Measurements from ENCODE around the gene TTLL5.

The TTLL5 gene

DNA sequence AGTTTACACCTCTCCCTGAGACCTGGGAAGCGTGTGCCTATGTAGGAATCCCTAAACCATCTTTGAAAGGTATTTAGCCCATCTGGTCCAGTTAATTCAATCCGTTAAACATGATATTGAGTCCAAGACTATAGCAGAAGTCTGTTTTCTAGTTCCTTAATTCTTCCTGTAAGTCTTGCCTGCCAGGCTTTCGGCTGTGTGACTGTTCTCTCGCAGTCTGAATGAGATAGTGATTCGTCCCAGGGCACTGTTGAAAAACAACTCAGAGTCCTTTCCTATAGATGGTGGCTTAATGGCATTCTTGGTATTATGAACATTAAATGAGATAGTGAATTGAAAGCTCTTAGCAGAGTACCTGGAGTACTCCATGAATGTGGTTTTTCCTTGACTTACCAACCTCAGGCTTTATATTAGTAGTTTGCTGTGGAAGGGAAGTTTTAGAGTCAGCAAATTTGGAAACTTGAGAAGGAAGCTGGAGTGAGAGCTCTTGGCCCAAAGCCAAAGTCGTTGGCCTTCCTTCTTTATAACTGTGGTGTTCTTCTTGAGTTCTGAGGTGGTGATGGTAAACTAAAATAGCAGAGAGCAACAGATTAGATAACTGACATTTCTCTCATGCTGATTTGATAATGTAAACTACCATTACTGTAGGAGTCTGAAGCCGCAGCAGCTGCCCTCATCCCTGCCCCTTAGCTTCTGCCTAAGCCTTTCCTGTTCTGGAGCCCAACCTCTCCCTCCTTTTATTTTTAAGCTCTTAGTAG, 244.3 kb downstream of the TTLL5 start:
- Histone ChIP-seq H3K4me3 (ENCODE audit: low read length) (no peak overlapping the region), H3K9me3 (ENCODE audit: control insufficient read depth, low read length) (no peaks in the 10 kb centered on the region), H3K9ac (ENCODE audit: low read length) (no peak overlapping the region), H3K4me1 (ENCODE audit: control insufficient read depth, insufficient read depth, low read length) (peaks cover 7% of the 10 kb centered on the region), H3K27me3 (replicated peaks; ENCODE audit: control insufficient read depth, insufficient read depth, low read length) (no peaks in the 10 kb centered on the region), H3K36me3 (ENCODE audit: control insufficient read depth, insufficient read depth, low read length, severe bottlenecking) (peaks cover 6% of the 10 kb centered on the region)
- peak; percentile 50 for DNase-seq (ENCODE audit: low read depth)

DNA sequence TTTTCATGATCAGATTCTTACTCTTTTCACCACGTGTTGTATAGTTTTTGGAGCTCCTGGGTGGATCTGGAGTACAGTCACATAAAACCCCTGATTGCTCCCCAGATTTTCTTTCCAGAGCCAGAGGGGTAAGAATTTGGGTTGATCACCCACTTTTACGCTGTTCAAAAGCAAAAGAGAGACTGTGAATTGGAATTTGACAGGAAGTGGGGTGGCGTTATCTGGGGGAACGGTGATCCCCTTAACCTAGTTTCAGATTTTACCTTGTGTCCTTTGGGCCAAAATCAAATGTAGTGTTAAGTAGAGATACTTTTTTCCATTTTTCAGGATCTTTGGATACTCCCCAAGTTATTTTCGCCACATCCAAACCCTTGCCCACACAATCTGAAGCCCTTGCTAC, 245.2 kb downstream of the TTLL5 start:
- H3K4me1 ChIP-seq (ENCODE audit: control insufficient read depth, insufficient read depth, low read length) = peaks cover 7% of the 10 kb centered on the region
- no peak overlapping the region for H3K9ac ChIP-seq (ENCODE audit: low read length)
- no peaks in the 10 kb centered on the region for H3K27me3 ChIP-seq (replicated peaks; ENCODE audit: control insufficient read depth, insufficient read depth, low read length)
- H3K4me3 ChIP-seq (ENCODE audit: low read length) = no peak overlapping the region
- DNase-seq (ENCODE audit: low read depth) = no peak
- H3K9me3 ChIP-seq (ENCODE audit: control insufficient read depth, low read length) = no peaks in the 10 kb centered on the region
- peaks cover 6% of the 10 kb centered on the region for H3K36me3 ChIP-seq (ENCODE audit: control insufficient read depth, insufficient read depth, low read length, severe bottlenecking)

DNA sequence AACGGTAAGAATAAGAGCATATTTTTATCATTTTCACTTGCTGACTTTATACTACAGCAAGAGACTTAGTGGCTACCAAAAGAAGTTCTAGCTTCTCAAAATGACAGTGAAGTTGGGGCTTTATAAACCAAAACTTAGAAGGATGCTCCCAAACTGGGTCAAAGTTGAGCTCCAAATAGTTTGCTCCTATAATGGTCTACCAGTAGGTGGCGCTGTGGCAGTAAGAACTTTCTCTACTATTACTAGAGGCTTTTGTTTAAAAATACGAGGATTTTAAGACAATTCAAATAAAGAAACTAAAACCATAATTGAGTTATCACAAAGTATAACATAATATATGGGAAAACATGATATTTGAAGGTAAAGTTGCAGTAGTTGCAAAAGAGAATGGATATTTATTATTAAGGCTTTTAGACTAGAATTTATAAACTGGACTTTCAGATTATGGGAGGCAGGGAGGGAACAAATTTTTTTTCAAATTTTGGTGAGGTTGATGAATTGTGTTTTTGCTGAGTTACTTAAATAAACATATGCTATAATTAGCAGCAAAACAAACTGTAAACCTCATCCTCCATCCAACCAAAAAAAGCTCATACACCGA, 245.7 kb downstream of the TTLL5 start:
- Histone ChIP-seq H3K4me3 (ENCODE audit: low read length) (no peak overlapping the region), H3K9ac (ENCODE audit: low read length) (no peak overlapping the region), H3K4me1 (ENCODE audit: control insufficient read depth, insufficient read depth, low read length) (peaks cover 7% of the 10 kb centered on the region), H3K9me3 (ENCODE audit: control insufficient read depth, low read length) (no peaks in the 10 kb centered on the region), H3K36me3 (ENCODE audit: control insufficient read depth, insufficient read depth, low read length, severe bottlenecking) (peaks cover 6% of the 10 kb centered on the region), H3K27me3 (replicated peaks; ENCODE audit: control insufficient read depth, insufficient read depth, low read length) (no peaks in the 10 kb centered on the region)
- DNase-seq (ENCODE audit: low read depth) = peak; percentile 92

DNA sequence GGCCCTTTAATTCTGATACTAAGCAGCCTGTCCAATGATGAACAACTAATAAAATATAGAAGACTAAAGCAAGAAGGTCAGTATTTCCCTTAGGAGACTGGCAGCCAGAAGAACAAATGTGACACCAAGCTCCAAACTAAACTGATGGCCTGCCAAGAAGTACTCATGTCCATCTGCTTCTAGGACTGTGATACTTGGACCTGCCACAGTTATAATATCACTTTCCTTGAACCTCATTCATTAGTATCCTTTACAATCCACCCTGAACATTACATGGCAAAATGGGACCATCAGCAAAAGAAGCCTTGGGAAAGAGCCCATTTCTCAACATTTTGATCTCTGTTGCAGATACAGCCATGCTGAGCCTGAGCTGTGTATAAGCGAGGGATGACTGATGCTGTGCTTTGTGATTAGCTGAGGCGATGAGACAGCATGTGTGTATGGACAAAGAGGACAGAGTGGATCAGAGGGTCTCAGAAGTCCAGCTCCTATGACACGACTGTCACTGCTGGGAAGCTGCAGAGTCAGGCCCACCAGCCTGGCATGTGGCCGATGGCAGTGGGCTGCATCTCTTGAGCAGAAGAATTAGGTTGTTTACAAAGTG, 246.8 kb downstream of the TTLL5 start:
- H3K4me3 ChIP-seq (ENCODE audit: low read length) = no peak overlapping the region
- no peak for DNase-seq (ENCODE audit: low read depth)
- peaks cover 7% of the 10 kb centered on the region for H3K4me1 ChIP-seq (ENCODE audit: control insufficient read depth, insufficient read depth, low read length)
- H3K27me3 ChIP-seq (replicated peaks; ENCODE audit: control insufficient read depth, insufficient read depth, low read length) = no peaks in the 10 kb centered on the region
- no peaks in the 10 kb centered on the region for H3K9me3 ChIP-seq (ENCODE audit: control insufficient read depth, low read length)
- no peak overlapping the region for H3K9ac ChIP-seq (ENCODE audit: low read length)
- no peaks in the 10 kb centered on the region for H3K36me3 ChIP-seq (ENCODE audit: control insufficient read depth, insufficient read depth, low read length, severe bottlenecking)

DNA sequence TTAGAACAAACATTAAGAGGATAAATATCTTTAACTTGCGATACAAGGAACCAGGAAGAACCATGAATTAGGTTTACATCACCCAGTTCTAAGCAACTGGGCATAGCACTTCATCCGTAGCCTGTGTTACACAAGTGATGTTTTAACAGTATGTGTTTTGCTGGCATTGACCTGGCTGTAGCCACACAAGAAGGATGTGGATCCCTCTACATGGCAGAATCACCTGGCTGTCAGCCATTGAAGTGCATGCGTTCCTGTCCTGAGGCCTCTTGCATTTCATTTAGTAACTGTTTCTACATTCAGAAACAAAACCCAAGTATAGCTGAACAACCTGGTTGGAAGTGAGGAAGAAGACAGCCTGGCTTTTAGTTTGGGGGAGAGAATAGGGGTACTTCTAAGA, 248.6 kb downstream of the TTLL5 start:
- Histone ChIP-seq H3K4me1 (ENCODE audit: control insufficient read depth, insufficient read depth, low read length) (peaks cover 7% of the 10 kb centered on the region), H3K9me3 (ENCODE audit: control insufficient read depth, low read length) (no peaks in the 10 kb centered on the region), H3K36me3 (ENCODE audit: control insufficient read depth, insufficient read depth, low read length, severe bottlenecking) (no peaks in the 10 kb centered on the region), H3K4me3 (ENCODE audit: low read length) (no peak overlapping the region), H3K9ac (ENCODE audit: low read length) (no peak overlapping the region), H3K27me3 (replicated peaks; ENCODE audit: control insufficient read depth, insufficient read depth, low read length) (no peaks in the 10 kb centered on the region)
- no peak for DNase-seq (ENCODE audit: low read depth)

DNA sequence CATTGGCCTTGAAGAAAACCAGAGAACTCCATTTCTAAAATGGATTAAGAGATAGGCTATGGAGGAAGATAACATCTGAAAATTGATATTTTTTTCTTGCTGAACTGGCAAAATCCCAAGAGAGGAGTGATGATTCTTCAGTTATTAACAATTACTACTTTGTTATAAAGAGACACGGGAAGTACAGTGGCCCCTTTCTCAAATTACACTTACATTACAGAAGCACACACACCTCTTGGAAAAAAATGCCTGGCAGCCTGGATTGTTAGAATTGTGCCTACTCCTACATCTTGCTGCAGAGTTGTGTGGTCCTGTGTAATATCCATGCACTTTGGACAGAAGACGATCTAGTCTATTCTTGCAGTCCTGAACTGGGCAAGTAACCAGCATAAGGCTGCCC, 249.0 kb downstream of the TTLL5 start:
- Histone ChIP-seq H3K9me3 (ENCODE audit: control insufficient read depth, low read length) (no peaks in the 10 kb centered on the region), H3K4me1 (ENCODE audit: control insufficient read depth, insufficient read depth, low read length) (peaks cover 6% of the 10 kb centered on the region), H3K9ac (ENCODE audit: low read length) (no peak overlapping the region), H3K27me3 (replicated peaks; ENCODE audit: control insufficient read depth, insufficient read depth, low read length) (no peaks in the 10 kb centered on the region), H3K4me3 (ENCODE audit: low read length) (no peak overlapping the region), H3K36me3 (ENCODE audit: control insufficient read depth, insufficient read depth, low read length, severe bottlenecking) (no peaks in the 10 kb centered on the region)
- no peak for DNase-seq (ENCODE audit: low read depth)

DNA sequence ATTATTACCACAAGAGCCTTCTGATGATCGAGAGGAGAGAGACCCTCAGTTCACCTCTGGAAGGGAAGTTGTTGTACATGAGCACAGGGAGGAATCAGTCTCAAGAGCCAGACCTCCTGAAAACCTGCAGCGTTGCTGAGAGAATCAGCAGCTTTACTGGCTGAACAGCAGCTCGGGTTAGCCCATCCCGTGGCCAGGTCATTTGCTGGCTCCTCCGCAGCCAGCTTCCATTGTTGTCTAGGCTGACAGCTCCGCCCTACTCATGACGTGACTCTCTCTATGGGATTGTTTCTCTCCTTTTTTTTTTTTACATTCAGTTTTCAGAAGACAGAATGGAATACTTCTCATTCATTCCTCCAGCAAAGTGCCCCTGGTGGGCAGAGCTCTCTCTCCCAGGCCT, 250.8 kb downstream of the TTLL5 start:
- no peaks in the 10 kb centered on the region for H3K4me1 ChIP-seq (ENCODE audit: control insufficient read depth, insufficient read depth, low read length)
- DNase-seq (ENCODE audit: low read depth) = no peak
- no peaks in the 10 kb centered on the region for H3K27me3 ChIP-seq (replicated peaks; ENCODE audit: control insufficient read depth, insufficient read depth, low read length)
- no peak overlapping the region for H3K9ac ChIP-seq (ENCODE audit: low read length)
- no peak overlapping the region for H3K4me3 ChIP-seq (ENCODE audit: low read length)
- H3K36me3 ChIP-seq (ENCODE audit: control insufficient read depth, insufficient read depth, low read length, severe bottlenecking) = no peaks in the 10 kb centered on the region
- H3K9me3 ChIP-seq (ENCODE audit: control insufficient read depth, low read length) = no peaks in the 10 kb centered on the region

DNA sequence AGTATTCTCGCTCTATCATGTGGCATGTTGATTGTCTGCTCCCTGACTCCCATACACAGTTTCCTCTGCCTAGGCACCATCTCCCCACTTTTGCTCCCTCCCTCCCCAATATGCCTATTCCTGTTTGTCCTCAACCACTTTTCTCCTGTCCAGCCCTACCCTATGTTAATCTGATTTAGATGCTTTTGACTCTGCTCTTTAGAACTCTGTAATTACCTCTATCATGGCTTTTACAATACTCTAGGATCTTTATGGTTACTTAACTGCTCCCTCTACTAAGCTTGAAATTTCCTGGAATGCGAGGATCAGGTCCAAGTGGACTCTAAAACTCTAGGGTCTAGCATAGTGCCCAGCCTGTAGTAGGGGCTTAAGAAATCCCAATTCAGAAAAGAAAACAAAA, 252.1 kb downstream of the TTLL5 start:
- no peaks in the 10 kb centered on the region for H3K27me3 ChIP-seq (replicated peaks; ENCODE audit: control insufficient read depth, insufficient read depth, low read length)
- H3K36me3 ChIP-seq (ENCODE audit: control insufficient read depth, insufficient read depth, low read length, severe bottlenecking) = no peaks in the 10 kb centered on the region
- H3K4me3 ChIP-seq (ENCODE audit: low read length) = no peak overlapping the region
- no peak for DNase-seq (ENCODE audit: low read depth)
- H3K4me1 ChIP-seq (ENCODE audit: control insufficient read depth, insufficient read depth, low read length) = no peaks in the 10 kb centered on the region
- no peaks in the 10 kb centered on the region for H3K9me3 ChIP-seq (ENCODE audit: control insufficient read depth, low read length)
- H3K9ac ChIP-seq (ENCODE audit: low read length) = no peak overlapping the region

DNA sequence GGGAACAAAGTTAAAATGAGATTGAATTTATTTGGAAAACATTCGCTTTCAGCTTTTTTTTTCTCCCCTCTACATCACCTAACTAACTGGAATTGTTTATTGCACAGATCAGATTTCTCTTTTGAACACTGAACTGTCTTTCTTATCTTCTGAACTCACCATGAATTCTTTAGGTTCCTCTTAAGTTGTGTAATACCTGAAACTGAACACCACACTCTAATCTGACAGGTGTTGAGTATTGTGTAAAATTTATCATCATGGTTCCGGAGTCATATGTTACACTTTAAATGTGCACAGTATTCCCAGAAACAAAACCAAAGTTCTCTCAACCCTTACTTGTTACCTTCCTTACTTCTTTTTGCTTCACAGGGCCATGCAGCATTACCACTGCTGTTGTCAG, 254.0 kb downstream of the TTLL5 start:
- no peak overlapping the region for H3K9ac ChIP-seq (ENCODE audit: low read length)
- no peaks in the 10 kb centered on the region for H3K9me3 ChIP-seq (ENCODE audit: control insufficient read depth, low read length)
- no peaks in the 10 kb centered on the region for H3K27me3 ChIP-seq (replicated peaks; ENCODE audit: control insufficient read depth, insufficient read depth, low read length)
- H3K36me3 ChIP-seq (ENCODE audit: control insufficient read depth, insufficient read depth, low read length, severe bottlenecking) = no peaks in the 10 kb centered on the region
- no peak overlapping the region for H3K4me3 ChIP-seq (ENCODE audit: low read length)
- no peak for DNase-seq (ENCODE audit: low read depth)
- no peaks in the 10 kb centered on the region for H3K4me1 ChIP-seq (ENCODE audit: control insufficient read depth, insufficient read depth, low read length)

DNA sequence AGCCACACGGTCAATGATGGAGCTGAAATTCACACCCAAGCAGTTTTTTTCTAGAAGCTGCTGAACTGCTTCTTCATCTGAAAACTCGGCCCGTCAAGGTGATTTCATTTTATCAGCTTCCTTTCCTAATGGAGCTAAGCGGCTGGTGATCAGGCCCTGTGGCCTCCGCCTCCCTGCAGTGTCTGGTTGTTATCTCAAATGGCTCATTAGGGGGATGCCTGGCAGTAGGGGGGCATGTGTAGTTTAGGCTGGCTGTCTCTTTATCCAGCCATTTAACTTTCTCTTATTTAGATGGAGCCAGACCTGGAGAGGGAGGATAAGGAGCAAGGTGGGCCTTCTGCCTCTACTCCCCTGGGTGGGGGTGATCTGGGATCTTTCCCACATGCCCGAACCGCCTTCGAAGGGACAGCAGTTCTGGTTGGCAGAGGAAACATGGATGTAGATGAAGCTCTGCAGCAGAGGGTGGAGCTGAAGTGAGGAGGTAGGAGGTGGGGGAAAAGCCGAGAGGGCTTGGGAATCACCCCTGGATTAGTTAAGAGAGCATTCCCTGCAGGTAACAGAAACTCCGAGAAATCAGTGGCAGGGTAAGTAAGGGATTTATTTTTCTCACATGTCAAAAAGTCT, 256.4 kb downstream of the TTLL5 start:
- H3K9me3 ChIP-seq (ENCODE audit: control insufficient read depth, low read length) = no peaks in the 10 kb centered on the region
- H3K36me3 ChIP-seq (ENCODE audit: control insufficient read depth, insufficient read depth, low read length, severe bottlenecking) = no peaks in the 10 kb centered on the region
- DNase-seq (ENCODE audit: low read depth) = no peak
- no peaks in the 10 kb centered on the region for H3K27me3 ChIP-seq (replicated peaks; ENCODE audit: control insufficient read depth, insufficient read depth, low read length)
- no peak overlapping the region for H3K4me3 ChIP-seq (ENCODE audit: low read length)
- H3K9ac ChIP-seq (ENCODE audit: low read length) = no peak overlapping the region
- no peaks in the 10 kb centered on the region for H3K4me1 ChIP-seq (ENCODE audit: control insufficient read depth, insufficient read depth, low read length)

DNA sequence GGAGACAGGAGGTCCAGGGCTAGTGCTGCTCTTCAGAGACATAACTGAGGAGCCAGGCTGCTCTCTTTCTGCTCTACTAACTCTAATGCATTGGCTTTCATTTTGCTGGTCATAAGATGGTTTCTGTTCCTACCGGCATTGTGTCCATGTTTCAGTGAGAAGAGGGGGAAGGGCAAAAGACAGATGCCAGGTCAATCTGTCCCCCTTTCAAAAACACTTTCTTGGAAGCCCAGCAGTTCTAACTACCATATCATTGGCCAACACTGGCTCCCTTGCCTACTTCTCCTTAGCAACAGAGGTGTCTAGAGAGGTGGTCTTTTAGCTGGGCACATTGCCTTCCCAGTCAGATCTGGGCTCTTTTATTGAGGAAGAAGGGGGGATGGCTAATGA, 256.9 kb downstream of the TTLL5 start:
- H3K9me3 ChIP-seq (ENCODE audit: control insufficient read depth, low read length) = no peaks in the 10 kb centered on the region
- no peaks in the 10 kb centered on the region for H3K36me3 ChIP-seq (ENCODE audit: control insufficient read depth, insufficient read depth, low read length, severe bottlenecking)
- no peaks in the 10 kb centered on the region for H3K27me3 ChIP-seq (replicated peaks; ENCODE audit: control insufficient read depth, insufficient read depth, low read length)
- H3K4me3 ChIP-seq (ENCODE audit: low read length) = no peak overlapping the region
- no peaks in the 10 kb centered on the region for H3K4me1 ChIP-seq (ENCODE audit: control insufficient read depth, insufficient read depth, low read length)
- no peak for DNase-seq (ENCODE audit: low read depth)
- H3K9ac ChIP-seq (ENCODE audit: low read length) = no peak overlapping the region
